ENCODE data around the gene G6PD. TPM values are rescaled to one million over a fixed set of nuclear protein-coding genes. Genes with fewer than 3 reads are reported as not detected.

Gene G6PD
- total RNA-seq, 6 experiments from 2014 or later = 119 to 226 (median 192) TPM

DNA sequence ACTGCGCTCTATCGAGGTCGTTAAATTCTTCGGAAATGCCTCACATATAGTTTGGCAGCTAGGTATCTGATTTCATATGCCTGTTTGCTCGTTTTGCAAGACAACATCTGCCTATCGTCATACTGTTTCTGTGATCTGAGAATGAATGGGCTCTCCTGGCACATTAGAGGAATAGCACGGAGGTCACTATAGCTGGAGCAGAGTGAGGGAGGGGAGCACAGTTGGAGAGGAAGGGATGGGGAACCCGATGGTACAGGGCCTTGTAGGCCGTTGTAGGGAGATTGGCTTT lies 1.3 kb upstream of the G6PD start:
- DNase-seq = peak; percentile 33
- peaks cover 29% of the 10 kb centered on the region for H3K36me3 Mint-ChIP-seq (ENCODE audit: low read depth)
- peak overlapping the region; percentile 97 for H3K4me3 Mint-ChIP-seq
- peaks cover 37% of the 10 kb centered on the region for H3K4me1 Mint-ChIP-seq (ENCODE audit: low read depth)
- peak overlapping the region; percentile 98 for H3K27ac Mint-ChIP-seq
- TF ChIP-seq, protein P1, sequence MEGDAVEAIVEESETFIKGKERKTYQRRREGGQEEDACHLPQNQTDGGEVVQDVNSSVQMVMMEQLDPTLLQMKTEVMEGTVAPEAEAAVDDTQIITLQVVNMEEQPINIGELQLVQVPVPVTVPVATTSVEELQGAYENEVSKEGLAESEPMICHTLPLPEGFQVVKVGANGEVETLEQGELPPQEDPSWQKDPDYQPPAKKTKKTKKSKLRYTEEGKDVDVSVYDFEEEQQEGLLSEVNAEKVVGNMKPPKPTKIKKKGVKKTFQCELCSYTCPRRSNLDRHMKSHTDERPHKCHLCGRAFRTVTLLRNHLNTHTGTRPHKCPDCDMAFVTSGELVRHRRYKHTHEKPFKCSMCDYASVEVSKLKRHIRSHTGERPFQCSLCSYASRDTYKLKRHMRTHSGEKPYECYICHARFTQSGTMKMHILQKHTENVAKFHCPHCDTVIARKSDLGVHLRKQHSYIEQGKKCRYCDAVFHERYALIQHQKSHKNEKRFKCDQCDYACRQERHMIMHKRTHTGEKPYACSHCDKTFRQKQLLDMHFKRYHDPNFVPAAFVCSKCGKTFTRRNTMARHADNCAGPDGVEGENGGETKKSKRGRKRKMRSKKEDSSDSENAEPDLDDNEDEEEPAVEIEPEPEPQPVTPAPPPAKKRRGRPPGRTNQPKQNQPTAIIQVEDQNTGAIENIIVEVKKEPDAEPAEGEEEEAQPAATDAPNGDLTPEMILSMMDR (IDR thresholded peaks at IDR 0.05) = no peak
- no peaks in the 10 kb centered on the region; the same call in 1 of the 2 replicates for H3K27me3 Mint-ChIP-seq (ENCODE audit: insufficient read depth)
- no peaks in the 10 kb centered on the region for H3K9me3 Mint-ChIP-seq

DNA sequence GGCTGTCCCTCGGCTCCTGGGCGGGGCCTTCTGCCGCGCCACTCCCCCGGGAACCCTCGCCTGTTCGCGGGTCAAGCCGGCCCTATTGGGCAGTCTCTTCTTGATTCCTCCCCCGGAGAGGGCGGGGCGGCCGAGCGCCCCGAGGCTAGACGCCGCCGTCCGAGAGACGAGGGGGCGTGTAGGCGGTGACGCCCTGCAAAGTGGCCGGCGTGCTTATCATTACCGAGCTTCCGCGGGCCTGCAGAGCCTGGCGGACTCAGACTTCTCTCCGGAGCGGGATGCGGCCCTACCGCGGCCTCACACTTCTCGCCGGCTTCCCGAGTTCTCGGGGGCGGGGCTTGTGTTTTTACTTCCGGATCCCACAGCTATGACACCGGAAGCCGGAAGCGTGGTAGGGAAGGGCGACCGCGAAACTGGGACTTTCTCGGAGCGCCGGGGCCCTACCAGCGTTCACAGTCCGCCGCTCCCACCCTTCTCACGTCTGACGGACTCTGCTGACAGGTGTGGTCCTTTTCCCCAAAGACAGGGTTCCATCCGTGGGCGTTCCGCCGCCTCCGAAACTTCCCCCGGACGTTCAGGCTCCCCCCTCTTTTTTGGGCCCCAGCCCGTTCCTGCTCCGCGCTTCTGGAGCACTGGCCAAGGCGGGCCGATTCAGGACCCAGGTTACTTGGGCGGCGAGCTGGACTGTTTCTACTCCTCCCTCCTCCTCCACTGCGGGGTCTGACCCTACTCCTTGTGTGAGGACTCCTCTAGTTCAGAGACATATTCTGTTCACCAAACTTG lies 790 bp upstream of the G6PD start, which contains the start of gene IKBKG:
TSS of gene IKBKG (plus strand) at position 376 of the 783 bp plus-strand sequence. CDS start 4,383 bp downstream, outside the sequence.
- peak; percentile 81 for DNase-seq
- H3K9me3 Mint-ChIP-seq = no peaks in the 10 kb centered on the region
- peak within 1 kb of the TSS; percentile 98 for H3K27ac Mint-ChIP-seq
- no peaks in the 10 kb centered on the region; the same call in 1 of the 2 replicates for H3K27me3 Mint-ChIP-seq (ENCODE audit: insufficient read depth)
- TF ChIP-seq, protein P1 (IDR thresholded peaks at IDR 0.05) = no peak
- peaks cover 33% of the 10 kb centered on the region for H3K36me3 Mint-ChIP-seq (ENCODE audit: low read depth)
- H3K4me3 Mint-ChIP-seq = peak within 1 kb of the TSS; percentile 97
- H3K4me1 Mint-ChIP-seq (ENCODE audit: low read depth) = peaks cover 42% of the 10 kb centered on the region

DNA sequence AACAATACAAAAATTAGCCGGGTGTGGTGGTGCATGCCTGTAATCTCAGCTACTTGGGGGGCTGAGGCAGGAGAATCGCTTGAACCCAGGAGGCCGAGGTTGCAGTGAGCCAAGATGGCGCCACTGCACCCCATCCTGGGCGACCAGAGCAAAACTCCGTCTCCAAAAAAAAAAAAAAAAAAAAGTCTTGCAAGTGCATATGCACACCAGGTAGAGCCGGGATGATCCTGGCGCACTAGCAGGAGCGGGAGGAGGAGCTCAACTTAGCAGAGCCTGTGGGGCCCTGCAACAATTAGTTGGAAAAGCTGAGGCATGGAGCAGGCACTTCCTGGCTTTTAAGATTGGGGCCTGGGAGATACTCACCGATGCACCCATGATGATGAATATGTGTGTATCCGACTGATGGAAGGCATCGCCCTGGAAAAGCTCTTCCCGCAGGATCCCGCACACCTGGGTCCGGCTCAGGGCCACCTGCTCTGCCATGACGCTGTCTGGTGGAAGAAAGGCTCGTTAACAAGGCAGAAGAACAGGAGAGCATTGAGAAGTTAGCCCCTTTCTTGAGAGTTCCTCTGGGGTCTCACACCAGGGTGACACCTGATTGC lies 872 bp downstream of the G6PD start:
- H3K9me3 Mint-ChIP-seq = no peaks in the 10 kb centered on the region
- peaks cover 59% of the 10 kb centered on the region for H3K4me1 Mint-ChIP-seq (ENCODE audit: low read depth)
- peak overlapping the region; percentile 73 for H3K27ac Mint-ChIP-seq
- no peak for DNase-seq
- no peaks in the 10 kb centered on the region; the same call in 1 of the 2 replicates for H3K27me3 Mint-ChIP-seq (ENCODE audit: insufficient read depth)
- peak overlapping the region; percentile 88 for H3K4me3 Mint-ChIP-seq
- peaks cover 33% of the 10 kb centered on the region for H3K36me3 Mint-ChIP-seq (ENCODE audit: low read depth)
- TF ChIP-seq, protein P1 (IDR thresholded peaks at IDR 0.05) = no peak

DNA sequence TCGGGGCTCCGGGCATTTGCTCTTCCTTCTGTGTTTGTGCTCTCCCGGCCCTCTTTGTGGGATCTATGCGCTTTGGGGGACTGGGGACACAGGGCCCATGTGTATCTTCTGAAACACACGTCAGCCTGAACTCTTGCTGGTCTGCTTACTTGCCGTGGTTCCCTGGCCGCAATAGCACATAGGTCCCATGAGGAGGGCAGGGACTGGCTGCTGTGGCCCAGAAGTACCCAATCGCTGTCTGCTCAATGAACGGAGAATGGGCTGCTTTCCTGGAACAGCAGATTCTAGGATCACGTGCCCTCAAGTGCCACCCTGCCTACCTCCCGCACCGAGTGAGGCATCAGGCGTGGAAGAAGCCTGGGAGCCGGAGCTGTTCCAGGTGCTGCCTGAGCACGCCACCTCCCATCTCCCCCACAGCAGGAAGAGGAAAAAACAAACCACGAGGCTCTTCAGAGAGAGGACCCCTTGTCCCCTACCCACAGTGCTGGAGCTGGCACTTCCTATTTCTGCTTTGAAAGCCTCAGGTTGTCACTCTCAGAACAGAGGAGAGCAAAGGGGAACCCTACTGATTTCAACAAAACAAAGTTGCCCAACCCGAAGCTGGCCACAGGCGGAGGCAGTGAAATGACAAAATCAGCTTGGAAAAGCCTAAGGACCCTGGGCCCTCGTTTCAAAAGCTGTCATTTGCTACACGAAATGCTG lies 3.8 kb downstream of the G6PD start:
- H3K27ac Mint-ChIP-seq = peak overlapping the region; percentile 99
- no peaks in the 10 kb centered on the region for H3K9me3 Mint-ChIP-seq
- peaks cover 24% of the 10 kb centered on the region for H3K36me3 Mint-ChIP-seq (ENCODE audit: low read depth)
- TF ChIP-seq, protein P1 (IDR thresholded peaks at IDR 0.05) = no peak
- no peak for DNase-seq
- H3K27me3 Mint-ChIP-seq (ENCODE audit: insufficient read depth) = no peaks in the 10 kb centered on the region
- peak overlapping the region; percentile 36 for H3K4me3 Mint-ChIP-seq
- H3K4me1 Mint-ChIP-seq (ENCODE audit: low read depth) = peaks cover 48% of the 10 kb centered on the region

DNA sequence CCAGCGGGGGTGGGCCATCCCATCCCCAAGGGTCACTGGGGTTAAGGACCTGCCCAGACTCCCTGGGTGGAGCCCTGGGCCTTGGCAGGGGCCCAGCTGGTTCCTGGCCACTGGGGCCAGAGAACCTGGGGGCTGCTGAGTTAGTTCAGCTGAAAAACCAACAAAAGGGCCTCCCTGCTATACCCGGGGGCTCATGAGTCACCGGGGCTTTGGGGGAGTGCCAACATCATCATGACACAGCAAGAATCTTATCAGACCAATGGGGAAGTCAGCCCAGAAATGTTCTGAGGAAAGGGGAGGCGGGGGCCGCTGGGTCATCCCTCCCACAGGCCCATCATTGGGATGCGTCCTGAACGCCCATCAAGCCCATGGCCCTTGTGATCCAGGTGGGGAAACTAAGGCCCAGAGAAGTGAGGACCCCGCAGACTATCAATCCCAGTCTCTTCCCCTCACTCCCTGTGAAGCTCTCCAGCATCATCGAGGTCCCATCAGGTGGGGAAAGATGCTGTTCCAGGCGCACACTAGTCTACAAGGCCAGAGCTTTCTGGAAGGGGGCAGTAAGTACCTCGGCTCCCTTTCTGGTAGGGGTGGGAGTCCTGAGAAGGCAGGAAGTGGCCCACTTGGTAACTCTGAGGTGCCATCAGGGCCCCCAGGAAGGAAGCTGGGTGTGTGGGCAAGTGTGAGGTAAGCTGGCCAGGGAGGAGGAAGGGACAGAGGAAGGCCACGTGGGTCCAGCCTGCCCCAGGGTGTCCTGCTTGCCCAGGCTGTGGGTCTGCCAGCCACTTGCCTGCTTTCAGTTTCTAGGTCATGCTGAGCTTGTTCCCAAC lies 4.5 kb downstream of the G6PD start:
- H3K36me3 Mint-ChIP-seq (ENCODE audit: low read depth) = peaks cover 22% of the 10 kb centered on the region
- TF ChIP-seq, protein P1 (IDR thresholded peaks at IDR 0.05) = no peak
- H3K27ac Mint-ChIP-seq = peak overlapping the region; percentile 99
- peak overlapping the region; percentile 58 for H3K4me3 Mint-ChIP-seq
- no peaks in the 10 kb centered on the region for H3K27me3 Mint-ChIP-seq (ENCODE audit: insufficient read depth)
- H3K4me1 Mint-ChIP-seq (ENCODE audit: low read depth) = peaks cover 48% of the 10 kb centered on the region
- DNase-seq = peak; percentile 88
- H3K9me3 Mint-ChIP-seq = no peaks in the 10 kb centered on the region

All from HFFc6 (cell line).